IPS-18c (cell line): ENCODE measurements around the gene LAMA2.

ENCODE experiments used
- H3K4me3 ChIP-seq: 2 replicates; pipeline ENCODE4 v1.7.0; 2013; ENCODE audit warnings: low read depth, mild to moderate bottlenecking, low read length, moderate library complexity; ENCODE audit not compliant: insufficient read depth
- H3K9me3 ChIP-seq: one replicate; pipeline ENCODE4 v1.6.1; 2013; ENCODE audit warnings: mild to moderate bottlenecking, low read length, moderate library complexity; ENCODE audit not compliant: control insufficient read depth, insufficient read depth

The LAMA2 gene, protein sequence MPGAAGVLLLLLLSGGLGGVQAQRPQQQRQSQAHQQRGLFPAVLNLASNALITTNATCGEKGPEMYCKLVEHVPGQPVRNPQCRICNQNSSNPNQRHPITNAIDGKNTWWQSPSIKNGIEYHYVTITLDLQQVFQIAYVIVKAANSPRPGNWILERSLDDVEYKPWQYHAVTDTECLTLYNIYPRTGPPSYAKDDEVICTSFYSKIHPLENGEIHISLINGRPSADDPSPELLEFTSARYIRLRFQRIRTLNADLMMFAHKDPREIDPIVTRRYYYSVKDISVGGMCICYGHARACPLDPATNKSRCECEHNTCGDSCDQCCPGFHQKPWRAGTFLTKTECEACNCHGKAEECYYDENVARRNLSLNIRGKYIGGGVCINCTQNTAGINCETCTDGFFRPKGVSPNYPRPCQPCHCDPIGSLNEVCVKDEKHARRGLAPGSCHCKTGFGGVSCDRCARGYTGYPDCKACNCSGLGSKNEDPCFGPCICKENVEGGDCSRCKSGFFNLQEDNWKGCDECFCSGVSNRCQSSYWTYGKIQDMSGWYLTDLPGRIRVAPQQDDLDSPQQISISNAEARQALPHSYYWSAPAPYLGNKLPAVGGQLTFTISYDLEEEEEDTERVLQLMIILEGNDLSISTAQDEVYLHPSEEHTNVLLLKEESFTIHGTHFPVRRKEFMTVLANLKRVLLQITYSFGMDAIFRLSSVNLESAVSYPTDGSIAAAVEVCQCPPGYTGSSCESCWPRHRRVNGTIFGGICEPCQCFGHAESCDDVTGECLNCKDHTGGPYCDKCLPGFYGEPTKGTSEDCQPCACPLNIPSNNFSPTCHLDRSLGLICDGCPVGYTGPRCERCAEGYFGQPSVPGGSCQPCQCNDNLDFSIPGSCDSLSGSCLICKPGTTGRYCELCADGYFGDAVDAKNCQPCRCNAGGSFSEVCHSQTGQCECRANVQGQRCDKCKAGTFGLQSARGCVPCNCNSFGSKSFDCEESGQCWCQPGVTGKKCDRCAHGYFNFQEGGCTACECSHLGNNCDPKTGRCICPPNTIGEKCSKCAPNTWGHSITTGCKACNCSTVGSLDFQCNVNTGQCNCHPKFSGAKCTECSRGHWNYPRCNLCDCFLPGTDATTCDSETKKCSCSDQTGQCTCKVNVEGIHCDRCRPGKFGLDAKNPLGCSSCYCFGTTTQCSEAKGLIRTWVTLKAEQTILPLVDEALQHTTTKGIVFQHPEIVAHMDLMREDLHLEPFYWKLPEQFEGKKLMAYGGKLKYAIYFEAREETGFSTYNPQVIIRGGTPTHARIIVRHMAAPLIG (N-terminal part only)

DNA sequence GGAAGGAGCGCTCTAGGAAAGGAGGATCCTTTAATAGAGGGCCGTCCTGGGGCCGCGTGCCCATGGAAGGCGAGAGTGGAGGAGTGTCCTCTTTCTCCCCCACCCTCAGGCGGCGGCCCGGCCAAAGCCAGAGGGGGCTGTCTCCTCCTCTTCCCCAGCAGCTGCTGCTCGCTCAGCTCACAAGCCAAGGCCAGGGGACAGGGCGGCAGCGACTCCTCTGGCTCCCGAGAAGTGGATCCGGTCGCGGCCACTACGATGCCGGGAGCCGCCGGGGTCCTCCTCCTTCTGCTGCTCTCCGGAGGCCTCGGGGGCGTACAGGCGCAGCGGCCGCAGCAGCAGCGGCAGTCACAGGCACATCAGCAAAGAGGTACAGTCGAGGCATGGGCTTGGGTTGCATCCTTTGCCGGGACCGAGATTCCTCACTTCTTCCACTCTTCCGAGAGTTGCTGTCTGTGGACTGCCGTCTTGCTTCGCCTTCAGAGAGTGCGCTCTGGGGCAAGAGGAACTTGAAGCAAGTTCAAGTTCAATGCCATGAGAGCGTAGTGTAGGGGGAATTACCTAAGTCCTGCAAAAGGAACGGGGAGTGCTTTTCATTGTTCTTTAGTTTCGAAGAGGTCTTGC, at the start of gene LAMA2:
TSS of gene LAMA2 (plus strand) at position 148 of the 621 bp plus-strand sequence. CDS start at position 256, 108 bp downstream.
- H3K9me3 ChIP-seq, result no peaks in the 10 kb centered on the region
- H3K4me3 ChIP-seq, result peak within 1 kb of the TSS; percentile 52

DNA sequence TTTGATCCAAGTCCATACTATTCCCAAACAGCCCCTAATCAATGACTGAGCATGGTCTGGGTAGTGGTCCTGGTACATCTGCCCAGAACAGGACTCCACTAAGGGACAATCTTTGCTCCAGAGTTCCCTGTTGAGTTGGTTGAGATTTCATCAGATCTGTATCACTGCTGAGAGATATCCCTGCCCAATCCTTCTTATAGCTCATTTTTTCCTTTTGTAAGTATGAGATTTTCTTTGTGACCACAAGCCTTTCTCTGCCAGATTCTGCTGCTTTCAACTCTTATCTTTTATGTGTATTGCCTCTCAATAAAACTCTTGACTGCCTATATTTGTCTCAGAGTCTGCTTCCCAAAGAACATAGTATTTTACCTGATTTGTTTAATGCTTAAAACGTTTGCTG, 46.2 kb upstream of the LAMA2 start:
- peaks cover 2% of the 10 kb centered on the region for H3K9me3 ChIP-seq

DNA sequence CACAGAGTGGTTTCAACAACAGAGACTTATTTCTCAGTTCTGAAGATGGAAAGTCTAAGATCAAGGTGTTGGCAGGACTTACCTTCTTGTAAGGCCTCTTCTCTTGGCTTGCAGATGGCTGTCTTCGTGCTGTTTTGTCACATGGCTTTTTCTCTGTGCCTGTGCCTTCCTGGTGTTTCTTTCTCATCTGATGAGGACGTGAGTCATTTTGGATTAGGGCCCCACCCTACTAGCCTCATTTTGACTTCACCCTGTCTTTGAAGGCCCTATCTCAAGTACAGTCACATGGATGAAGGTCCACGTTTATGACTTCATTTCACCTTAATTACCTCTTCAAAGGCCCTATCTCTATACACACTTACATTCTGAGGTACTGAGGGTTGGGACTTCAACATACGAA, 41.4 kb upstream of the LAMA2 start:
- no peaks in the 10 kb centered on the region for H3K9me3 ChIP-seq
- no peak overlapping the region for H3K4me3 ChIP-seq

More for the DNA sequence above, 46.2 kb upstream of the LAMA2 start:
- H3K4me3 ChIP-seq, result no peak overlapping the region

DNA sequence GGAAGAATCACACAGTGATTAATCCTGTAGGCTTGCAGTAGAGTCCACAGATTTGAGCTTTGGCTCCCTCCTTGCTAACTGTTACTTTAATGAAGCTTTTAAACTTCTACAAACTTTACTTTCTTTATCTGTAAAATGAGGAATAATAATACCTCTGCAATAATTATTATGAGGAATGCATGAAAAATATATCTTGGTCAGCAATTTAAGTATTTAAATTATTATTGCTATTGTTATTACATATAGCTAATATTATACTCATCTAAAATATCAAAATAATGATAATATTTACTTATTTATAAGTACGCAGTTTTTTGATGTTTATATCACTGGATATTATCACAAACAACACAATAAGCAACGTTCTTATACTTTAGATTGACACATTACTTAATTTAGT, 38.3 kb upstream of the LAMA2 start:
- no peaks in the 10 kb centered on the region for H3K9me3 ChIP-seq

DNA sequence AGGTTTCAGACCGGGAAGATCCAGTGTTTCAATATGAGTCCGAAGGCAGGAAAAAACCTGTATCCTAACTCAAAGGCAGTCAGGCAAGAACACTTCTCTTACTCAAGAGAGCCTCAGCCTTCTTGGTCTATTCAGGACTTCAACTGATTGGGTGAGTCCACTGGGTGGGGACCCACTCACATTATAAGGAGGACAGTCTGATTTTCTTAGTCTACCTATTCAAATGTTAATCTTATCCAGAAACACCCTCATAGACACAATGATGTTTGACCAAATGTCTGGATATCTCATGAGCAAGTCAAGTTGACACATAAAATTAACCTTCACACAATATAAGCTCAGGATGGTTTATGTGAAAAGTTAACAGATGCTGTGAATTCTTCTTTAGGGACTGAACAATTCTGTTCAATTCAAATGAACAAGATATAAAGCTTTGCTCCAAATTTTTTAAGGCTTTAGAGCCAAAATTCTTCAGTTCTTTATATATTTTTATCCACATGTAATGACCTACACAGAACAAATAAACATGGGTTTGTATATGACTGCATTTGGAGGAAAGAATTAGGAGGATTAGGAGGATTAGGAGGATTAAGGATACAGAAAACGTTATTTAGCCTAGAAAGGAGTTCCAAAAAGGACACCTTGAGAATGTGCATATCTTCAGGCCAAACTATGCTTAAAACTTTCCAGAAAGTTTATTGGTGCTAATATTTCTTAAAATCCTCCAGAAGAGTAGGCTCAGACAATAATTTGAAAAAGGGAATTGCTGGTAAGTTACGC, 35.3 kb upstream of the LAMA2 start:
- H3K9me3 ChIP-seq, result no peaks in the 10 kb centered on the region
- H3K4me3 ChIP-seq, result no peak overlapping the region

More for the DNA sequence above, 38.3 kb upstream of the LAMA2 start:
- no peak overlapping the region for H3K4me3 ChIP-seq

DNA sequence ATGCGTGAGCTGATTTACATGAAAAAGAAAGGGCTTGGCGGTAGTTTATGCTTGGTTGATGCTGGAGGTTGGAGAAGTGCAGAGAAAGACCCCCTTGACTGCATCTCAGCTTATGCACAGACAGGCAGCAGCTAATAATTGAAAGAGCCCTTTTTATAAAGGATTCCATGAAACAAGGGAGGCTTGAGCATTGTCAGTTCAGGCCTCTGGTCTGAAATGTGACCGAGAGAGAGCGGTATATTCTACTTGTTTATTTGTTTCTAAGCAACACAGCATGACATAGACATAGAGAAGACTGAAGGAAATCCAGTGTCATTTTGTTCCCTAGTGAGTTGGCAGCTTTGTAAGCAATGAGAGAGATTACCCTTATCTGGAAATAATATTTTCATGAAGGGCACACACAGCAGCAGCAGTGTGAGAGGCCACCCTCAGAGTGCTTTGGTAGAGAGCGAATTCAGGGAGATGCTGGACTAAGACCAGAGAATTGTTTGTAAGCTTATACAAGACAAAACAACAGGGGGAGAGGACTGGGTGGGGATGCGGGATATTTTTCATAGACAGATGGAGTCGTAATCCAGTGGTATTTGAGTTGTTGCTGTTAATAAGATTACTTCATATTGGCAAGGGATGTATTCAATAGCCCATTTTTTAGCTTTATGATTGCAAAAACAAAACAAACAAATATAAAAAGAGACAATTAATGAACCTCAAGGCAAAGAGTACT, 34.6 kb upstream of the LAMA2 start:
- H3K9me3 ChIP-seq, result no peaks in the 10 kb centered on the region

DNA sequence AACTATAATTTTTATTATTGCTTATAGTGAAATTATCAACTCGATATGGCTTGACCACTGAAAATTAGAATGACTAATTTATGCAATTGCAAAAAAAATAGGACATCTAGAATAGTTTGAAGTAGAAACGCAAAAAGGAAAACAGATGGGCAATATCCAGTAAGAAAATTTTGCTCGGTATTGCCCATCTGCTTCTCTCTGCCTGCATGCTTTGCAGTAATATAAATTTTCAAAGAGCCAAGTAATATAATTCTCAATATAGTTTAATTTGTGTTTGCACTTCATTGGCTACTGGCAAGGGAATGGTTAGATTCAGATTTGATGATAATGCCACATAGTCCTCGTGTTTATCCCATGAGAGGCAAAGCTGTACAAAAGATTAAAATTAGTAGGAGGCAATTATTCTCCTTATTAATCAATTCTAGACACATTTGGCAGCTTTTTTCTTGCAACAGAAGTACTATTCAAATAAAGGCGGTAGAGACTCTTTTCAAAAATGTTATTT, 27.3 kb upstream of the LAMA2 start:
- H3K4me3 ChIP-seq, result no peak overlapping the region
- H3K9me3 ChIP-seq, result no peaks in the 10 kb centered on the region

More for the DNA sequence above, 34.6 kb upstream of the LAMA2 start:
- H3K4me3 ChIP-seq, result no peak overlapping the region

DNA sequence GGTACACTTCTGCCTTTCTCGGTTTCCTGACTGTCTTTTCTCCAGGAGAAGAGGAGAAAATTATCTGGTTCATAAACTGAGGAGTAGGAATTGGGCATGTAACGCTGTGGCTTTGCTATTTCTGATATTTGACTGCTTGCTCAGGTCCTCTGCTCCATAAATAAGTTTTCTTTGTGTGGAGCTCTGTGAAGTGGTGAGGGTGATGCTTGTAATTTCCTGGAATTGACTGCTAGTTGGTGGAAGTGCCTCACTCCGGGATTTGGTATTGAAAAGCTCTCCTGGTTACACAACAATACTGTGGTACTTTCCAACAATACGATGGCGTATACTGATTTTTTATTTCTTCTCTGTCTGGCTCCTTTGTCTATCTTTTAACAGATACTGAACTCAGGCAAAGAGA, 25.1 kb upstream of the LAMA2 start:
- Histone ChIP-seq H3K4me3 (no peak overlapping the region), H3K9me3 (no peaks in the 10 kb centered on the region)

DNA sequence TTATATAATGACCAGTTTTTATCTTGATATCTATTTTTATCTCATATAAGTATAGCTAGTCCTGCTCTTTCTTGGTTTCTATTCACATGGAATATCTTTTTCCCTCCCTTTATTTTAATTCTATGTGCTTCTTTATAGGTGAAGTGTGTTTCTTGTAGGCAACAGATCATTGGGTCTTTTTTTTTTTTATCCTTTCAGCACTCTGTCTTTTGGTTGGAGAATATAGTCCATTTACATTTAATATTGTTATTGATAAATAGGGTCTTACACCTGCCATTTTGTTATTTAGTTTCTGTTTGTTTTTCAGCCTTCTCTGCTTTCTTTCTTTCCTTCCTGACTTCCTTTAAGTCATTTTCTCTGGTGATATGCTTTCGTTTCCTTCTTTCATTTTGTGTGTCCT, 22.2 kb upstream of the LAMA2 start:
- no peaks in the 10 kb centered on the region for H3K9me3 ChIP-seq
- no peak overlapping the region for H3K4me3 ChIP-seq

DNA sequence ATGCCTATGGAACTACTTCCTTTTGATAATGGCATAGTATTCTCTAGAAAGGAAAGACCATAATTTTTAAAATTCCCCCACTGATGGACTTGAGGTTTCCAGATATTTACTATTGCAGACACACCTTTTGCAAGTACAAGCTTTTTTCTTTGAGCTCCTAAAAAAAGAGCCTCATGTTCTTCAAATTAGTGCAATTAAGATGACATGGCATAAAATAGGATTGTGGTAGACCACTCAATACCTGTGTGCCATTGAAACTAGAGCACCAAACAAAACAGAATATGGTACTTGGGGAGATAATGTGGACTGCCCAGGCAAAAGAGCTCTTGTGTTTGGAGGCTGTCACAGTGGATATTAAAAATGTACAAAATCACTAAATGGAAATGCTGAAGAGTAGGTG, 19.0 kb upstream of the LAMA2 start:
- Histone ChIP-seq H3K4me3 (no peak overlapping the region), H3K9me3 (no peaks in the 10 kb centered on the region)

DNA sequence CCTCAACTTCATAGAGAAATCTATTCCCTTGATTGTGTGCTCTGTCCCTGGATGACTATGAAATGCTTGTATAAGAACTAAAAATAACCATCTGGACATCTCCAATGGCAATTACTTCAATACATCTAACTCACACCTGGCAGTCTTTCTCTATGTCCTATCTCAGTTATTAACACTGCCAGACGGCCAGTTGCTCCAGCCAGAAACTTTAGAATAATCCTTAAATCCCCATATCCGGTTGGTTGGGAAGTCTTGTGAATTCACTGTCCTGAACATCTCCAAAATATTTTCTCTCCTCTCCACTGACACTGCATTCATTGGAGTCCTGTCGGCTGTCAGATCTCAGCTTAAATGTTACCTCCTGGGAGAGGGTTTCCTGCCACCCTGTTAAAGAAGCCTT, 12.2 kb upstream of the LAMA2 start:
- Histone ChIP-seq H3K4me3 (no peak overlapping the region), H3K9me3 (no peaks in the 10 kb centered on the region)

DNA sequence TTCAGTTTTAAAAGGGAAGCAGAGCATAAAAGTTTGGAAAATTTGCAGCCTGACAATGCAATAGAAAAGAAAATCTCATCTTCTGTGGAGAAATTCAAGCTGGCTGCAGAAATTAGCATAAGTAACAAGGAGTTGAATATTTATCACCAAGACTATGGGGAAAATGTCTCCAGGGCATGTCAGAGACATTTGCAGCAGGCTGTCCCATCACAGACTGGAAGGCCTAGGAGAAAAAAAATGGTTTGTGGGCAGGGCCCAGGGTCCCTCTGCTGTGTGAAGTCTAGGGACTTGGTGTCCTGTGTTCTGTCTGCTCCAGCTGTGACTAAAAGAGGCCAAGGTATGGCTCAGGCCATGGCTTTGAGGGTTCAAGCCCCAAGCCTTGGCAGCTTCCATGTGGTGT, 8.1 kb upstream of the LAMA2 start:
- Histone ChIP-seq H3K4me3 (no peak overlapping the region), H3K9me3 (no peaks in the 10 kb centered on the region)

DNA sequence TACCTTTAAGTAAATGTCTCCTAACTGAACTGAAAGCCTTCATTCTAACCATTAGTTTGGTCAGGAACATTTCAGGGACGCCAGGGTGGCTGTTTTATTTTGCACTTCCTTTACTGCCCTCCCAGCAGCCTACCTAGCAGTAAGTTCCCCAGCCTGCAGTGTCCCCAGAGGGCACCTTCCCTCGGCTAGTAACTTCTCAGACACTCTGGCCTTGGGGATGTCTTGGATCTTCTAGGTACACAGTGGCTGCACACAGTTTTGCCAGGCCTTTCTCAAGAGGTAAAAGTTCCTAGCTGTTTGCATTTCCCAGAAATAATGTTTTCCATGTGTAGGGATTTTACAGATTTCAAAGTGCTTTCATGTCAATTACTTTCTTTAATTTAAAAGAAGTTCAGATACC, 378 bp upstream of the LAMA2 start:
- Histone ChIP-seq H3K4me3 (peak overlapping the region; percentile 52; the same call in 1 of the 2 replicates), H3K9me3 (no peaks in the 10 kb centered on the region)

DNA sequence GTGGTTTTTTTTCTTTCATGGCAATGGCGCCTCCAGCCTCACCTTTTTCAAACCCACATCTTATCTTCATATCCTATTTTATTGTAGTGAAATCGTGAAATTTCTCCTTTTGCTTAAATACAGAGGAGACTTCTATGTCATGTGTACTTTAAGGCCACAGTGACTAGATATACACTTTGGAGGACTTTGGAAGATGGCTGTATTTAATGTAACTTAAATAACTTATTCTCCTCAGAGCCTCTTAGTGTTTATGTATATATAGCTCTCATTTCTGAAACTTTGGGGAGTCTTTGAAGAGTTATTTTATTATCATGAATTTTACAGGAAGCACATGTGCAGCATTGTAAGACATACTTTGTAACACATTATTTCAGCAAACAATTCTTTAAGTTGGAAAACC, 968 bp downstream of the LAMA2 start:
- H3K4me3 ChIP-seq, result no peak overlapping the region
- H3K9me3 ChIP-seq, result no peaks in the 10 kb centered on the region

DNA sequence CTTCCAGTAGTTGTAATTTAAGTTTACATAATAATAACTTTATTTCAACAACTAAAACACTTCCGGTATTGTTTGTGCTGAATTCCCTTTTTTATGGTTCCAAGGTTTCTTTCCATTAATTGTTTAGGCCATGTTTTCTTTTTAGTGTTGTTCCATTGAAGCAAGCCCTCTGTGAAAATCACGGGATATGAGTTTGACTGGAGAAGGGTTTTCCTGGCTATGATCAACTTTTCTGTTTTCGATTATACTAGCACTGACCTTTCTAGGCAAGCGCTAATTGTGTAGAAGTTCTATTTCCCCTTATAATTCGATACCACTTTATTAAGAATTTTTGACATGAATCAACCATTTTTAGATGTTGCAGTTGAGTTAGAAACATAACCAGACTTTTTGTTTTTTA, 2.4 kb downstream of the LAMA2 start:
- Histone ChIP-seq H3K9me3 (no peaks in the 10 kb centered on the region), H3K4me3 (no peak overlapping the region)

DNA sequence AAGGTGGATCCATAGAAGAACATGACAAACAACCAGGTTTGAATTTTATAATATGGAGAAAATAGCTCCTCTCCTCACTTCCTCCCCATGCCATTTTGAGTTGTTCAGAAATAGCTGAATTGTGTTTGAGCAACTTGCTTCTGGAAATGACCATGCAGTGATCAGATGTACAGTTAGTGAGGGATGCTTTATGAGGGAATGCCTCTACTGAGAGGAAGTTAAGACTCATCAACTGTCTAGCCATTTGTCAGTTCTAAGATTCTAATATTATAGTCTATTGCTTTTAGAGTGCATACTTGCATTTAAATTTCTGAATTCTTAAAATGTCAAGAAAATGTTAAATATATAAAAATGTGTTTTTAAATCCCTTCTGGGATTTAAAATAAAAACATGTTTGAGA, 3.8 kb downstream of the LAMA2 start:
- Histone ChIP-seq H3K4me3 (no peak overlapping the region), H3K9me3 (no peaks in the 10 kb centered on the region)
